Measurements from ENCODE around the gene GAB4.

The GAB4 gene

DNA sequence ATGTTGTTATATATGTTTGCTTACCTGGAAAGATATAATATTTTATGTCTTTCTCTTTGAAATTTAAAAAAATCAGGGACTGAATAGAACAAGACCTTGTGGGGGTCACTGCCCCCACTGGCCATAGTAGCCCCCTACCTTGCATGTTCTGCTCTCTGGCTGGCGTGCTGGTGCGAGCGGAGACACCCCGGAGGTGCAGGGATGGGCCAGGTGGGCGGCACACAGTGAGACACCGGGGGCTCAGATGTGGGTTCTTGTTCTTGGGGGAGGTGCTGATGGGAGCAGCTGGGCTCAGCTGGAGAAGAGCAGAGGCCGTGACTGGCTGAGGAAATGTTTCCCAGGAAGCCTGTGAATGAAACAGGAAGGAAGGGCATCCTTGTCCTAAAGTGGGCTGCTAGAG lies 20.2 kb downstream of the GAB4 start:
- no peak for FAIRE-seq

DNA sequence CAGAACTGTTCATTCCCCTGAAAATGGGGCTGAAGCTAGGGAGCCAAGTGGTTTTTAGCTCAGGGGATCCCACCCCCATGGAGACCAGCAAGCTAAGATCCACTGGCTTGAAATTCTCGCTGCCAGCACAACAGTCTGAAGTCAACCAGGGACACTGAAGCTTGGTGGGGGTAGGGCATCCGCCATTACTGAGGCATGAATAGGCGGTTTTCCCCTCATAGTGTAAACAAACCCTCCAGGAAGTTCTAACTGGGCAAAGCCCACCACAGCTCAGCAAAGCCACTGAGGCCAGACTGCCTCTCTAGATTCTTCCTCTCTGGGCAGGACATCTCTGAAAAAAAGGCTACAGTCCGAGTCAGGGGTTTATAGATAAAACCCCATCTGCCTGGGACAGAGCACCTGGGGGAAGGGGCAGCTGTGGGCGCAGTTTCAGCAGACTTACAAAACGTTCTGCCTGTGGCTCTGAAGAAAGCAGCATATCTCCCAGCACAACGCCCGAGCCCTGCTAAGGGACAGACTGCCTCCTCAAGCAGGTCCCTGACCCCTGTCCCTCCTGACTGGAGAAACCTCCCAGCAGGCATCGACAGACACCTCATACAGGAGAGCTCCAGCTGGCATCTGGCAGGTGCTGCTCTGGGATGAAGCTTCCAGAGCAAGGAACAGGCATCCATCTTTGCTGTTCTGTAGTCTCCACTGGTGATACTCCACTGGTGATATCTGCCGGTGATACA lies 32.7 kb downstream of the GAB4 start:
- FAIRE-seq: no peak

GRCh38 chr22:16974298-16975084 lies 33.5 kb downstream of the GAB4 start:
- no peak for FAIRE-seq

DNA sequence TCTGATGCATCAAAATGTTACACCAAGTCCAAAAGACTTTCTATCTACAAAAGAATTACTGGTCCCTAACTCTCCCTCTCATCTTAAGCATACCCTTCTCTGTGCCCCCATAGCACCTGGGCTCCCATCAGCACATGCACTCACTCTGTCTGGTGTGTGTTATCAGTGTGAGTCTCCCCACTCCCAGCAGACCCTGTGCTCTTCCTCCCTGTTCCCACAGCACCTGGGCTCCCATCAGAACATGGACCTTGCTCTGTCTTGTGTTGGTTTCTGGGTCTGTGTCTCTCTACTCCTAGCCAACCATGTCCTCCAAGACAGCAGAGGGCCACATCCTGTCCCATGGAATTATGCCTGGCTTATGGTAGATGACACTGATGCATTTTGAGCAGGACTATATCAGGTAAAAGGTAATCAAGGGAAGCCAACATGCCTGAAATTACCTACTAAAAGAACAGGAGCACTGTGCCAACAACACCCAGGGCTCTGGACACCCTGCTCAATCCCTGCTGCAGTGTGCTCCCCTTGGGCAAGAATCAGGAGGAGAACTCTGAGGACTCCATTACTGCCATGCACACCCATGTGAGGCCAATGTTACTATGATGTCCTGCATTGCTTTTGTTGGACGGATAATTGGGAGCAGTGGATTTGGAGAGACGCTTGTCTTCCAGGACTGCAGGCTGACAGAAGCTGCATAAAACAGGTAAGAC lies 34.3 kb downstream of the GAB4 start:
- FAIRE-seq: no peak

GRCh38 chr22:16972311-16972710 lies 35.7 kb downstream of the GAB4 start:
- no peak for FAIRE-seq

- no peak for FAIRE-seq
These were observed 37.6 kb downstream of the GAB4 start for GRCh38 chr22:16970446-16970845.

- no peak for FAIRE-seq
These were observed 38.3 kb downstream of the GAB4 start for GRCh38 chr22:16969508-16970327.

GRCh38 chr22:16968218-16968595 lies 39.8 kb downstream of the GAB4 start:
- FAIRE-seq: no peak

GRCh38 chr22:16967453-16968217 lies 40.4 kb downstream of the GAB4 start:
- no peak for FAIRE-seq

GRCh38 chr22:16966251-16966650 lies 41.8 kb downstream of the GAB4 start:
- no peak for FAIRE-seq

DNA sequence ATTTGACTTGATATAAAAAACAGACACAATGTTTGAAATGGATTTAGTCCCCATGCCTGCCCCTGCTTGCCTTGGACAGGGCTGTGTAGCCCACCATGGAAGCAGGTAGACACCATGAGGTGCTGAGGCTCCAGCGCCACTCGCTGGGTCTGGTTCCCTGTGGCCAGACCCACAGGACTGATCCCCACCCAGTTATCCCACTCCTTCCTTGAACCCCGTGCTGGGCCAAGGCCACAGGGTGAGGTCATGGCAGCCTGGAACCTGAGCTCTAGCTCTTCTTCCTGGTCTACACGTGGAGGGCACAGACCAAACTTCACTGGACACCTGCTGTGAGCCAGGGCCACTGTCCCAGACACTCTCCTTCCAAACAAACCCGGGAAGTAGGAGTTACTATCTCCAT lies 42.5 kb downstream of the GAB4 start:
- FAIRE-seq: no peak

DNA sequence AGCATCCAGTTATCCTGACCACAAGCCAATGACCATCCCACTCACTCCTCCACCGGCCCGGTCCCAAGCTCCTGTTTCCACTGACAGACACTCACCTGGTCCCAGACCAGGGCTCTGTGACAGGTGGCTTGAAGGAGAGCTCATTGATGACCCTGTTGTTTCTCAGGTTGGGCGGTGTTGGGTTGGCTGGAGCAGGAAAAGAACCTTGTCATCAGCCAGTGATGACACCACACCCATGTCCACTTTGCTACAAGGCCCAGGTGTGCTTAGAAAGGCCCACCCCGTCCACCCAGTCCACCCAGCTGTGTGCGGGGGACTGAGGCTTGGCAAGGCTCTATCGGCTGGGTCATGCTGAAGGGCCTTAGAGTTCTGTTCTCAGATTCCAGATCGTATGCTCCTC lies 42.9 kb downstream of the GAB4 start:
- no peak for FAIRE-seq

- FAIRE-seq: no peak
These were observed 43.7 kb downstream of the GAB4 start for GRCh38 chr22:16964366-16964765.

GRCh38 chr22:16963189-16963945 lies 44.7 kb downstream of the GAB4 start:
- FAIRE-seq: no peak

DNA sequence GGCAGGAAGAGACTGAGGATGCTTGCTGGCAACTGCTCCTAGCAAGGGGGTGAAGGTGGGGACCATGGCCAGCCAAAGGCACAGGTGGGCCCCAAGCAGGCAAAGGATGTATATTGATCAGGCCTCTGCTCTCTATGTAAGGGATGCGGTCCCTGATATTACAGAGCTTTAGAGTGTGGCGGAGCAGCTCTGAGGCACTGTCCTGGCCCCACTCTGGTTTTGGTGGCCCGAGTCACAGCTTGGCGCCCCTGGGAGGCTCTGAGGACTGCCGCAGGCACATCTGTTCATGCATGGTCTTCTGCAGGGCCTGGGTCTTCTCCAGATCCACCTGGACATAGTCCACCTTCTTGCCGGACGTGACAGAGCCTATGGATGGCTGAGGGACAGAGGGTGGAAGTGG lies 45.5 kb downstream of the GAB4 start:
- FAIRE-seq: no peak

DNA sequence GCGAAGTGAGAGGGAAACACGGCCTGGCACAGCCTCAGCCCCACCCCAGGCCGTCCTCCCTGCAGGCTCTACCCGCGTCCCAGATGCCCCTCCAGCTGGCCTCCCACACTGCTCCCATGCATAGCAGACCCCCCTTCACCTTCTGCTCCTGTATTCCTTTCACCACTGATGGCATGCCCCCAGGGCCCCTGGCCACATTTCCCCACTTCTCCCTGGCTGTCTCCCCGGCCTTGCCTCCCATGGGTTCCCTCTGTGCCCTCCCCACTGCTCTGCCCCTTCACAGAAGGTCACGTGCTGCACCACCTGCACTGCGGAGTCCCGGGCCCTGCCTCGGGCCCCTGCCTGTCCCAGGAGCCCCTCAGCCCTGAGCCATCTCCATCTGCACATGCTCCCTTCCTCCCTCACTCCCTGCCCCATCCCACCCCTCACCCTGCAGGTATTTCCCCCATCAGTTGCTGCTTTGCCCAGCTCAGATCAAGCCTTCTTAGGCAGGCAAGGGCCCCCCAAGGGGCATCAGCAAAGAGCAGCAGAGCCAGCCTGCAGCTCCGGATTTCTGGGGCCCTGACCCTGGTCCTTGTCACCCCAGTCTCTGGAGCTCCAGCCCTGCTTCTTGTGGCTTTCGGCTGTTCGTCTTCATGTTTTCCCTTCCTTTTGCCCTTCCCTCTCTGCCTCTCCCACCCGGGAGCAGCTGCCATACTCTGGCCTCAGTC lies 46.4 kb downstream of the GAB4 start:
- no peak for FAIRE-seq

DNA sequence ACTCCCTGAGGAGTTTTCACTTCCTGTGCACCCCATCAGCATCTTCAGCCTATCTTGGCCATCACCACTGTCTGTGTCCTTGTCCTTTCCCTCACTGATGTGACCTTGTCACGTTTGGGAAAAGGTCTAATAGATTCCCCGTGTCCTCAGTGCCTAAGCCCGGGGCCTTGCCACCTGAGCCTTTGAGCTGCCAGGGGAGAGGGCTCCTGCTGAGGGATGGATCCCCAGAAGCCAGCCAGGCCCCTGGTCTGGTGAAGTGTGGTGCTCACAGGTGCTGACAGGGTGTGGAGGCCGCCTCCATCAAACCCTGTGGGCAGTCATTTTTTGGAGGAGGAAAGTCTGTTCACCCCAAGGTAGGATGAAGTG lies 47.2 kb downstream of the GAB4 start:
- FAIRE-seq: no peak

DNA sequence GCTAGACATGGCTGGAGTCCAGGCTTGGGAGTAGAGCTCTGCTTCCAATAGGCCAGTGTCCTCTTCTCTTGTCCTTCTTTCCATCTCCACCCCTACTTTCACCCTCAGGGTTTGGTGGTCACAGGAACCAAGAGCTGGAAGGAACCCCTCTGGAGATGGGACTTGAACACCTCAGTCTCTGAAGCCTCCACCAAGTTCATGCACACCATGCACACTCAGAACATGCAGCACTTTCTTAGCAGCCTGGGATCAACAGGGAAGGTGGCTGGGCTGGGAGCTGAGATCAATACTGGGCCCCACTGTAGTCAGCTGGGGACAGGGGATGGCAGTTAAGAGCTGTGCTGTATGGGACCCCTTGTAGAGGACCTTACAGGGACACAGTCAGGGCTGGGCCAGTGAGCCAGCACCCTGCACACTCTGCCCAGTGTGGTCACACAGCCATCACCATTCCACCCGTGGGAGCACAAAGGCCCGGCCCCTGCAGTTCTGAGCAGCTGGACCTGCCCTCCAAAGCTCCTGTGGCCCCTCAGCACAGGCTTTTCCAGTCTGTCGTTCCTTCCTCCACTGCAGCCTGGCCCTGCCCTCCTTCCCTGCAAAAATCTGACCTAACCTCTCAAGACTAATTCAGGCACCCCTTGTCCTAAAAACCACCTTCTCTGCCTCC lies 47.7 kb downstream of the GAB4 start:
- FAIRE-seq: no peak

- FAIRE-seq: no peak
These were observed 48.6 kb downstream of the GAB4 start for GRCh38 chr22:16959345-16959930.

- FAIRE-seq: no peak
These were observed 49.5 kb downstream of the GAB4 start for GRCh38 chr22:16958475-16958874.
